Stimulated activated CD8-positive, alpha-beta memory T cell treated with anti-CD3 and anti-CD28 coated beads, Interleukin-2, amount 100 ng/mL, for 1 hour (primary cell): ENCODE results near the gene DHRS1.
"Not testable (repeated sequence)": the region's sequence is repeated elsewhere in the genome, so short reads cannot be mapped to it uniquely, and the experiment has no call there.

Experiments used
- DNase-seq, 2 donors: peaks; one replicate each; pipeline ENCODE4 v3.0.0-alpha.2; 2020; ENCODE audit warnings: low read depth in 2 of 2

DHRS1 gene

DNA sequence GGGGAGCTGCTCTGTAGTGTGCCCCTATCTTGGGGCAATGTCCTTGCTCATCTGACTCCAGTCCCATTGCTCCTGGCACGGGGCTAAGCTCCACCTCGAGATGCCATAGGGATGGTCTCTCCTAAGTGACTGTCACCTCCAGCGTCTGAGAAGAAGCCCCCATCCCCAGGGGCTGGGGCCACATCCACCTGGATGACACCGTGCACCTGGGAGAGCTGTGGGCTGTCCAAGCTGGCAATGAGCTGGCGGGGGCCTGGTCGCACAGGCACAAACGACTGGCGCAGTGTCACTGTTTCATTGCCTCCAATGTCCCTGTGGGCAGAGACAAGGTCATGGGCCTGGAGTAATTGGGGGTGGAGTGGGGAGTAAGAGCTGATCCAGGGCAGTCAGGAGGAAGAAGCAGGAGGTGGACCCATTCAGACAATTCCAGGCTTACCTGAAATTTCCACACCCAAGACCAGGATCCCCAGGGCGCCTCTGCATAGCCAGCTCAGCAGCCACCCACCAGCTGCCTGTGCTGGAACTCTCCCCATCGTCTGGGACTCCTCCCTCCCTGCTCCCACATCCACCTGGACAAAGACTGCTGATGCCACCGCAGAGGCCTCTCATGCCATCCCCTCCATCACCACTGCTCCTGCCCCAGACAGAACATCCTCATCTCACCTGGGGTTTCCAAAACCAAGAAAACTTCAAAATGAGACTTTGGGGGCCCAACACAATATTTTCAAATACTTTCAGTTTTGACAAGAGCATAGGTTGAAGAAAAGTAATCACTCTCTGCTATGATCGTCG is 50.2 kb downstream of the DHRS1 start:
- no peak for DNase-seq

DNA sequence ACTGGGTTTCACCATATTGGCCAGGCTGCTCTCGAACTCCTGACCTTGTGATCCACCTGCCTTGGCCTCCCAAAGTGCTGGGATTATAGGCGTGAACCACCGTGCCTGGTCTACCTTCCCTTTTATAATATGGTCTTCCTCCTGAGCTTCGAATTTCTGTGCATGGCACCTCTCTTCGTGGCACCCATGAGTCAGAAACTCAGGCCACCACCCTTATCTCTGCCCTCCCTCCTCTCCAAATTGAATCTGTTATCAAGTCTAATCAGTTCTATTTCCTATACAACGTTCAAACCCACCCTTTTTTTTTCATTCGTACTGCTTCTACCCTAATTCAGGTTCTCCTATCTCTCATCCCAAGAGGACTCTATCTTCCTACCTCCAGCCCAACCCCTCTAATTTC is 52.2 kb downstream of the DHRS1 start:
- DNase-seq, result no peak

DNA sequence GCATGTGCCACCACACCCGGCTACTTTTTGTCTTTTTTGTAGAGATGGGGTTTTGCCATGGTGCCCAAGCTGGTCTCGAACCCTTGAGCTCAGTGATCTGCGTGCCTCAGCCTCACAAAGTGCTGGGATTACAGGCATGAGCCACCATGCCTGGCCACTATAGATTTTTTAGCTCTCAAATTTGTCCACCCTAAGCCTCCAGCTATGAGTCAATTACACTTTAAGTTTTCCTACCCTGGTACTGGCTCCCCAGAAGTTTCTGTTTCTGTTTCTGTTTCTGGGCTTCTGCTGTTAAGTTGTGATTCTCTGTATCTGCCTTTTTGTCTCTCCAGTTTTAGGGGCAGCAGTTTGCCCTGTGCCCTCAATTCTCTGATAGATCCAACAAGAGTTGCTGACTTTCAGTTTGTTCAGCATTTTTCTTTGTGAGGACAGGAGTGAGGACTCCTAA is 52.8 kb downstream of the DHRS1 start:
- DNase-seq, result no peak

DNA sequence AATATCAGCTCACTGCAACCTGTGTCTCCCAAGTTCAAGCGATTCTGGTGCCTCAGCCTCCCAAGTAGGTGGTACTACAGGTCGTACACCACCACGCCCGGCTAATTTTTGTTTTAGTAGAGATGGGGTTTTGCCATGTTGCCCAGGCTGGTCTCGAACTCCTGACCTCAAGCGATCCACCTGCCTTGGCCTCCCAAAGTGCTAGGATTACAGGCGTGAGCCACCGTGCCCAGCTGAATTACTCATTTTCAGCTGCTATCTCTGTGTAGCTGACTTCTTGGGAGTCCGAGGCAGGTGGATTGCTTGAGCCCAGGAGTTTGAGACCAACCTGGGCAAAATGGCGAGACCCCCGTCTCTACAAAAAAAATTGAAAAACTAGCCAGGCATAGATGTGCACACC is 54.2 kb downstream of the DHRS1 start:
- DNase-seq, result not testable (repeated sequence)

DNA sequence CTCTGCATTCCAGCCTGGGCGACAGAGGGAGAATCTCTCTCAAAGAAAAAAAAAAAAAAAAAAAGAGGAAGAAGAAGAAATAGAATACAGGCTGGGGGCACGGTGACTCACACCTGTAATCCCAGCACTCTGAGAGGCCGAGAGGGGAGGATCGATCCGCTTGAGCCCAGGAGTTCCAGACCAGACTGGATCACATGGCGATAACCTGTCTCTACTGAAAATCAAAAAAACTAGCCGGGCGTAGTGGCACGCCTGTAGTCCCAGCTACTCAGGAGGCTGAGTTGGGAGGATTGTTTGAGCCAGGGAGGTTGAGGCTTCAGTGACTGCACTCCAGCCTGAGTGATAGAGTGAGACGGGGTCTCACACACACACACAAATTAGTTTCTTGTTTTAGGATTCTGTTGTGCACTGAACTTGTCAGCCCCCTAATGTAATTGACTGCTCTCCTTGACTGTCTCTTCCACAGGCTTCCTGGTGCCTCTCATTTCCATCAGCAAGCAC is 56.2 kb downstream of the DHRS1 start:
- no peak for DNase-seq

DNA sequence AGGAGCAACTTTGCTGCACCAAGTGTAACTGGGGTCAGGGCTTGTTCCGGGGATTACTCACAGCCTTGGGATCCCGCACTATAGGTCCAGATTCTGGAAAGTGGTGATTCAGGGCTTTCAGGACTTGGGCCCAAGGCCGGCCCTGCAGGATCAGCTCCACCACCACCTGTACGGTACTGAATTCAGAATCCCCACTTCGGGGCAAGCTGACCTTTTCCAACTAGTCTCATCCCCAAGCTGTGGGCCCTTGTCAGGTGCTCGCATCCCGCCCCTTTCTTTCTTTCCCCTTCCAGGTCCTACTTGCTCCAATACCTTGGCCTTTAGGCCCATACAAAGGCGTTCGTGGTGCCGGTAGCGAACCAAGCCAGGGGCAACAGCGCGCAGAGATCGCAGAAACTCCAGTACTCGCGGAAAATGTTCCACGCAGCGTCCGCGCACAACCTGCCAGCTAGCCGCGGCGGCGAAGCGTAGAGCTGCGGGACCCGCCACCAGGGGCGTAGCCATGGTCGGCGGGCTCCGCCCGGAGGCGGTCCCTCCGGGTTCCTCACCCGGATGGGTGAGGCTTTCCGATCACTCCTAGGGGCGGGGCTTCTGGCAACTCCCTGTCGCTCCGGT is 57.6 kb downstream of the DHRS1 start:
- DNase-seq, result peak; percentile 79 to 90
